ENCODE results near the gene SMIM28. TPM values are rescaled to one million over a fixed set of nuclear protein-coding genes. Genes with fewer than 3 reads are reported as not detected.

SMIM28 gene
- total and polyA plus RNA-seq, 9 of the 15 experiments (the other 6 are each of a cell fraction or from before 2014, with no cell fraction given), result not detected

DNA sequence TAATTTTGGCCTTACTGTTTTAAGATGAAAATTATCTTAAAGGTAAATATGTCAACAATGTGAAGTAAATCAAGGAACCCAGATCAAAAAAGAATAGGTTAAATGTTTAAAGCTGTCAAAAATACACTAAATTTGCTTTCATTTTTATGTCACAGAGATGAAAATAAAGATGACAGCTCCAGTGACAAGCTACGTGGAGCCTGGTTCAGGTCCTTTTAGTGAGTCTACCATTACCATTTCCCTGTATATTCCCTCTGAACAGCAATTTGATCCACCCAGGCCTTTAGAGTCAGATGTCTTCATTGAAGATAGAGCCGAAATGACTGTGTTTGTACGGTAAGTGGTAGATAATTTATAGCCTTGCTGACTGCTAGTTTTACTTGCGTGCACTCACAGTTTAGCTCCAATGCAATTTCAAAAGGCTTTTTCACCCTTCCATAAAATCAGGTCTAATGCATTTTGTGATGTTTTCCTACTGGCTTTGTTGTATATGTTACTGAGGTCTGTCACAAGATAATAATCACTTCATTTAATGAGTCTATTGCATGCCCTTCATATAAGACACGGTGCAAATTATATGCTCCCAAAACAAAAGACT is 28.2 kb downstream of the SMIM28 start:
- no peak for ATAC-seq

More for the DNA sequence above, 28.2 kb downstream of the SMIM28 start:
- TF ChIP-seq, protein P1, sequence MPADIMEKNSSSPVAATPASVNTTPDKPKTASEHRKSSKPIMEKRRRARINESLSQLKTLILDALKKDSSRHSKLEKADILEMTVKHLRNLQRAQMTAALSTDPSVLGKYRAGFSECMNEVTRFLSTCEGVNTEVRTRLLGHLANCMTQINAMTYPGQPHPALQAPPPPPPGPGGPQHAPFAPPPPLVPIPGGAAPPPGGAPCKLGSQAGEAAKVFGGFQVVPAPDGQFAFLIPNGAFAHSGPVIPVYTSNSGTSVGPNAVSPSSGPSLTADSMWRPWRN (IDR thresholded peaks at IDR 0.05; ENCODE audit: low read depth), result no peak
- TF ChIP-seq, protein P2, sequence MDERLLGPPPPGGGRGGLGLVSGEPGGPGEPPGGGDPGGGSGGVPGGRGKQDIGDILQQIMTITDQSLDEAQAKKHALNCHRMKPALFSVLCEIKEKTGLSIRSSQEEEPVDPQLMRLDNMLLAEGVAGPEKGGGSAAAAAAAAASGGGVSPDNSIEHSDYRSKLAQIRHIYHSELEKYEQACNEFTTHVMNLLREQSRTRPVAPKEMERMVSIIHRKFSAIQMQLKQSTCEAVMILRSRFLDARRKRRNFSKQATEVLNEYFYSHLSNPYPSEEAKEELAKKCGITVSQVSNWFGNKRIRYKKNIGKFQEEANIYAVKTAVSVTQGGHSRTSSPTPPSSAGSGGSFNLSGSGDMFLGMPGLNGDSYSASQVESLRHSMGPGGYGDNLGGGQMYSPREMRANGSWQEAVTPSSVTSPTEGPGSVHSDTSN (CRISPR knock-in tag; IDR thresholded peaks at IDR 0.05; ENCODE audit: low read depth), result no peak
- TF ChIP-seq, protein P2 (tag; conservative IDR thresholded peaks at IDR 0.05; ENCODE audit: low read depth), result peak; percentile 81
- no peak for TF ChIP-seq TRIM28 (IDR thresholded peaks at IDR 0.05)
- peak; percentile 51 for TF ChIP-seq MEIS2 (IDR thresholded peaks at IDR 0.05; ENCODE audit: partially characterized antibody)
- intact Hi-C loops (cut with micrococcal nuclease) (loop anchor here (5.0 kb wide), 1 partner anchor 289 kb away; no protein-coding TSS in a partner anchor), in situ Hi-C loops (cut with MboI) (no loop called here)
- no peaks in the 10 kb centered on the region for H3K9me3 ChIP-seq (replicated peaks; ENCODE audit: control insufficient read depth, insufficient read depth, low read depth, low read length)
- H3K9ac ChIP-seq (ENCODE audit: insufficient read depth in 1 of 2, low read depth in 2 of 2, low read length in 2 of 2), result no peak overlapping the region
- FAIRE-seq, result no peak
- DNase-seq (ENCODE audit: extremely low read depth in 1 of 4, low spot score in 3 of 4), result no peak
- H4K20me1 ChIP-seq (replicated peaks; ENCODE audit: control insufficient read depth, insufficient read depth, low read length), result no peaks in the 10 kb centered on the region
- ChIA-PET POLR2A (interaction anchor here (0.6 kb wide), 1 partner anchor 16 kb away, joined by 3 read pairs; no protein-coding TSS in a partner anchor), CTCF (ENCODE audit: low intra/inter-chr PET ratio) (no interaction called here)
- no peaks in the 10 kb centered on the region for H3K27me3 ChIP-seq (ENCODE audit: control insufficient read depth in 2 of 2, insufficient read depth in 2 of 2, low read length in 2 of 2)
- no peak overlapping the region for H3K4me3 ChIP-seq
- H3K4me1 ChIP-seq (replicated peaks in 1 of 2; ENCODE audit: control insufficient read depth in 2 of 2, insufficient read depth in 2 of 2, low read length in 2 of 2), result peaks cover 10 to 23% of the 10 kb centered on the region in 2 experiments
- H3K27ac ChIP-seq (ENCODE audit: extremely low read depth, low read depth, low read length), result no peak overlapping the region
- H3K79me2 ChIP-seq (ENCODE audit: control insufficient read depth, insufficient read depth, low read length), result peaks cover 11% of the 10 kb centered on the region; the same call in 2 of the 3 replicates
- BruUV-seq (replicated peaks), result no TSS peak
- H3K36me3 ChIP-seq (ENCODE audit: control insufficient read depth, insufficient read depth, low read length), result peaks cover 52% of the 10 kb centered on the region
- H3K9me1 ChIP-seq (ENCODE audit: control insufficient read depth, insufficient read depth, low read length), result no peaks in the 10 kb centered on the region
- 73% methylated on average over 5 of the region's 5 CpGs for WGBS (ENCODE audit: insufficient coverage, low coverage, missing lambda C conversion rate)
- H3K4me2 ChIP-seq (ENCODE audit: insufficient read depth, low read length), result no peak overlapping the region
- no peak overlapping the region for H2AFZ ChIP-seq (ENCODE audit: low read depth, low read length)
